ENCODE results near the gene PPM1J.

DNA sequence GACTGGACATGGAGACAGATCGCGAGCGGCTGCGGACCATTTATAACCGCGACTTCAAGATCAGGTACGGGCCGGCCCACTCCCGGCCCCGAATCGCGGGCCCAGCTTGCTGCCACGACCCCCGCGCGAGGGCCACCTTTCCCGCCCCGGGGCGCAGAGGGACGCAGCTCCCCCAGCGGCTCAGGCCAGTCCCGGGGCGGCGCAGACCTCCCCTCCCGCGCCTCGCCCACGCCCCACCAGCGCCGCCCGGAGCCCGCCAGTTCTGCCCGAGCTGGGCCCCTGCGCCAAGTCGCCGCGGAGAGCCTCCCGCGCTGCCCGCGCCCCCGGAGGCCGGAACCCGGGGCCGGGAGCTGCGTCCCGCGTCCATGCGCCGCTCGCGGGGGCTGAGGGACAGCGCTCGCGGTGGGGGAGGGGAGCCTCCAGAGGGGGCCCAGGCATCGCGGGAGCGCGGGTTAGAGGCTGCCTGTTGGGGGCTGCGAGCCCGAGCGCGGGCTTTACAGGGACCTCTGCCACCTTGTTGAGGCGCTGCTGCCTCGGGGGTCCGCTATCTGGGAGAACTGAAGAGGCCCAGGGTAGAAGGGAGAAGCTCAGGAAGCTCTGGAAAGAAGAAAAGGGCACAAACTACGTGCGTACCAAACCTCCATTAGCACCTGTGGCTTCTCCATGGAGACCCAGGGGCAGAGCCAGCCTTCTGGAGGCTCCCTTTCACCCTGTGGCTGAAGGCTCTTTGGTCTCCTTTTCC, 40.0 kb downstream of the PPM1J start:
- TF ChIP-seq POLR2A (IDR thresholded peaks at IDR 0.05) (peak in 1 of 2 donors; percentile 8), POLR2AphosphoS5 (IDR thresholded peaks at IDR 0.05) (no peak), EP300 (IDR thresholded peaks at IDR 0.05) (no peak)
- TF ChIP-seq, protein P1, sequence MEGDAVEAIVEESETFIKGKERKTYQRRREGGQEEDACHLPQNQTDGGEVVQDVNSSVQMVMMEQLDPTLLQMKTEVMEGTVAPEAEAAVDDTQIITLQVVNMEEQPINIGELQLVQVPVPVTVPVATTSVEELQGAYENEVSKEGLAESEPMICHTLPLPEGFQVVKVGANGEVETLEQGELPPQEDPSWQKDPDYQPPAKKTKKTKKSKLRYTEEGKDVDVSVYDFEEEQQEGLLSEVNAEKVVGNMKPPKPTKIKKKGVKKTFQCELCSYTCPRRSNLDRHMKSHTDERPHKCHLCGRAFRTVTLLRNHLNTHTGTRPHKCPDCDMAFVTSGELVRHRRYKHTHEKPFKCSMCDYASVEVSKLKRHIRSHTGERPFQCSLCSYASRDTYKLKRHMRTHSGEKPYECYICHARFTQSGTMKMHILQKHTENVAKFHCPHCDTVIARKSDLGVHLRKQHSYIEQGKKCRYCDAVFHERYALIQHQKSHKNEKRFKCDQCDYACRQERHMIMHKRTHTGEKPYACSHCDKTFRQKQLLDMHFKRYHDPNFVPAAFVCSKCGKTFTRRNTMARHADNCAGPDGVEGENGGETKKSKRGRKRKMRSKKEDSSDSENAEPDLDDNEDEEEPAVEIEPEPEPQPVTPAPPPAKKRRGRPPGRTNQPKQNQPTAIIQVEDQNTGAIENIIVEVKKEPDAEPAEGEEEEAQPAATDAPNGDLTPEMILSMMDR (IDR thresholded peaks at IDR 0.05): peak in 1 of 2 donors; percentile 25

All from suprapubic skin (tissue), 4 donors.